NCI-H1436 treated with DMSO at 0.1 percent for 48 hours (cell line): Measurements from ENCODE around the gene APMAP.
"Not testable (repeated sequence)": the region's sequence is repeated elsewhere in the genome, so short reads cannot be mapped to it uniquely, and the experiment has no call there.

Source experiments
- DNase-seq: peaks from one replicate; lab custom pipeline; 2025; lab: John Stamatoyannopoulos, UW

APMAP gene

GRCh38 chr20:25006431-25007167, 14.0 kb upstream of the APMAP start:
- DNase-seq = no peak

- no peak for DNase-seq
These were observed 13.1 kb upstream of the APMAP start for GRCh38 chr20:25005661-25006060.

- no peak for DNase-seq
These were observed 12.7 kb upstream of the APMAP start for GRCh38 chr20:25005220-25005619.

- no peak for DNase-seq
These were observed 10.5 kb upstream of the APMAP start for GRCh38 chr20:25003002-25003401.

DNA sequence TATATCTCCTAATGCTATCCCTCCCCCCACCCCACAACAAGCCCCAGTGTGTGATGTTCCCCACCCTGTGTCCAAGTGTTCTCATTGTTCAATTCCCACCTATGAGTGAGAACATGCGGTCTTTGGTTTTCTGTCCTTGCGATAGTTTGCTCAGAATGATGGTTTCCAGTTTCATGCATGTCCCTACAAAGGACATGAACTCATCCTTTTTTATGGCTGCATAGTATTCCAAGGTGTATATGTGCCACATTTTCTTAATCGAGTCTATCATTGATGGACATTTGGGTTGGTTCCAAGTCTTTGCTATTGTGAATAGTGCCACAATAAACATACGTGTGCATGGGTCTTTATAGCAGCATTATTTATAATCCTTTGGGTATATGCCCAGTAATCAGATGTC, 8.8 kb upstream of the APMAP start:
- not testable (repeated sequence) for DNase-seq

DNA sequence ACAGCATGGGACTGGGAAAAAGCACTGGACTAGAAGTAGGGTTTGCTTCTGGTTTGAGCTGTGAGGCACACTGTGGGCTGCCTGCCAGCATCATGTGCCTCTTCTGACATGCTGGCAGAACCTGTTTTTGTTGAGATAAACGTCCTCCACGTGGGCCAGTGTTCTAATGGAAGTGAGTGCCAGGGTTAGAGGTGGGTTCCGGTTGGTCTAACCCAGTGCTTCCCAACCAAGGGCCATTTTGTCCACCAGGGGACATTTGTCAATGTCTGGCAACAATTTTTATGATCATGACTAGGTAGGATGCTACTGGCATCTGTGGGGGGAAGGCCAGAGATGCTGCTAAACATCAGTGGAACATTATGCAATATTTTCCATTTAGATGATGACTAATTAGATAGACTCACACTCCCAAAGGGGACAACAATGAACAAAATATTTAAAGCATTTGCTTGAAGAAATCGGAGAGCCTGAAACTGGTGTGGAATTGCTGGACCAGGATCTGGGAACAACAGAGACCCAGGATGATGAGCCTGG, 7.8 kb upstream of the APMAP start:
- no peak for DNase-seq

DNA sequence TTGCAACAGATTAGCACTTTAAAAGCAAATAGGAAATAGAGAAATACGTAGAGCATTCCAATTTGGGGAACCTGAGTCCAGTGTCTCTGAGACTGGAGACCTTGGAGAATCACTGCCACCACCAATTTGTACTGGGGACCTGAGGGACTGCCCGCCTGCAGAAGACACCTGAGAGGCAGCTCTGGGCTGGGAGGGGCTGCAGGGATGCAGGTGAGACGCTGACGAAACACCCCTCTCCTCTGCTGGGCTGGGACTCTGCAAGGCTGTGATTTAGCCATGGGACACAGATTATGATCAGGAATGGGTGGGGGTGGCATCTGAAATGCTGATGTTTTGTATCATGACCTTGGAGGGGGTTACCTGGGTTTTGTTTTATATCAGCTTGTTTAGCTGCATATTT, 7.0 kb upstream of the APMAP start:
- DNase-seq = no peak

DNA sequence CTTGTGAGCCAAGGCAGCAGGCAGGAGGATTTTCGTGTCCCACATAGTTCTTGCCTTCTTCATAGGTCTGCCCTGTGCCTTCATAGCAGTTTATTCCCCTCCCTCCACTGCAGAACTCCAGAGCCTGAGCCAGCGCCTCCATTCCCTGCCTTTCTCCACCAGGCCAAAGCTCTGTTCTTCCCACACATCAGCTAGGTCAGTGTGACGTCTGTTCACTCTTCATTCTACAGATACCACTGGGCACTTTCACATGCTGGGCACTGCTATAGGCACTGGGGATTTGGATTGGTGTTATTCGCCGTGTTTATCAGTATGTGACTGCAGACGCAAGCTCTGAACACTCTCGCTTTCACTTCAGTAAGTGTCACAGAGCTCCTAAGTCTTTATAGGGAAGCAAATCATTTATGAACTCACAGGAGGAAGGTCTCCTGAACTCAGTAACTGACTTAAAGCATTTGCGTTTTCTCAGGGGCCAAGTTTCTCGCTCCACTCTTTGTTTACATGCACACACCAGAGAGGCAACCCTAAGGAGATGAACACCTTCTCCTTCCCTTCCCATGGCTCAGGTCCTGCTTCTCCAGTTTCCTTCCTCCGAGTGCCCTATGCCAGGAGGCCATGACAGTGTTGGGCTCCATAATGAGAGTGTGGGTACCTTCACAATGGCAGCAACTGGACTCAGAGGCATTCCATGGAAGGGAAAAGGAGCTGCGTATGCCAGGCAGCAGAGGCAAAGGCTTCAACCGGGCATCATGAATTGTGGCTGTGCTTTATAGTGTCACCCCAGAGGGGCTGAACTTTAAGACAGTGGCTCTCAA, 6.3 kb upstream of the APMAP start:
- no peak for DNase-seq

- no peak for DNase-seq
These were observed 5.6 kb upstream of the APMAP start for GRCh38 chr20:24998121-24998520.

DNA sequence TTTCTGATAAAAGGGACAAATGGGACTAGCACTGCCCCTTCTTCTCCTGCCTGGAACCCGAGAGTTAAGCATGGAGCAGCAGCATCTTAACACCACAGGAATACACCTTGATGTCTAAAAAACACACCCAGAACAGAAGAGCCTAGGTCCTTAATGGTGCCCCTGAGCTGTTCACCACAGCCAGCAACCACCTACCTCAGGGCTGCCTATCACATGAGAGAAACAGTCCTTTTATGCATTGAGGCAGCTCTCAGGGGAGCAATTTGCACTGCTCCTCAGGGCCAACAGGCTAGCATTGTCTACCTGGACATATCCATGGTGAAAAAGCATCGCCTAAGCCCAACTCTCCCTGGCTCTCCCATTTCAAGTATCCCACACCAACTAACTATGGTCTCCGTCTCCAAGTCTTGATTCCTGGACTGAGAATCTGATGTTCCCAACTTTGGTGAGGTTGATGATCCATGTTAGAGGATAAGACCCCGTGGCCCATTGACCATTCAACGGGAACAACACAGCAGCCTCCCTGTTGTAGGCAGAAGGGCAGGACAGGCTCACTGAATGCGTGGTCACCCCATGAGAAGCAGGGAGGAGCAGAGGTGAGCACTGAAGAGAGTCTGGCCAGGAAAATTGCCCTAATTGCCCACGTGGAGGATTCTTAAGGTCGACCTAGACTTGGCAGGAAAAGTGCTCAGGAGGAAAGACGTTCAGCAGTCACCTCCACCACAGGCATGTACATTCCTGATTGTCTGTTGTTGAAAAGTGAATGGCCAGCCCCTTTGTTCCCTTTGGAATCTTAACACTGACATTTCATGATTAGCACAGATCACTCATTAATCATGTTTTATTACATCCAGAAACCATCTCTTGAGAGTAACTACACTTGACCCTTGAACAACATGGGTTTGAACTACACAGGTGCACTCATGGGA, 4.2 kb upstream of the APMAP start:
- DNase-seq = no peak

GRCh38 chr20:24995741-24996448, 3.3 kb upstream of the APMAP start:
- DNase-seq = no peak

DNA sequence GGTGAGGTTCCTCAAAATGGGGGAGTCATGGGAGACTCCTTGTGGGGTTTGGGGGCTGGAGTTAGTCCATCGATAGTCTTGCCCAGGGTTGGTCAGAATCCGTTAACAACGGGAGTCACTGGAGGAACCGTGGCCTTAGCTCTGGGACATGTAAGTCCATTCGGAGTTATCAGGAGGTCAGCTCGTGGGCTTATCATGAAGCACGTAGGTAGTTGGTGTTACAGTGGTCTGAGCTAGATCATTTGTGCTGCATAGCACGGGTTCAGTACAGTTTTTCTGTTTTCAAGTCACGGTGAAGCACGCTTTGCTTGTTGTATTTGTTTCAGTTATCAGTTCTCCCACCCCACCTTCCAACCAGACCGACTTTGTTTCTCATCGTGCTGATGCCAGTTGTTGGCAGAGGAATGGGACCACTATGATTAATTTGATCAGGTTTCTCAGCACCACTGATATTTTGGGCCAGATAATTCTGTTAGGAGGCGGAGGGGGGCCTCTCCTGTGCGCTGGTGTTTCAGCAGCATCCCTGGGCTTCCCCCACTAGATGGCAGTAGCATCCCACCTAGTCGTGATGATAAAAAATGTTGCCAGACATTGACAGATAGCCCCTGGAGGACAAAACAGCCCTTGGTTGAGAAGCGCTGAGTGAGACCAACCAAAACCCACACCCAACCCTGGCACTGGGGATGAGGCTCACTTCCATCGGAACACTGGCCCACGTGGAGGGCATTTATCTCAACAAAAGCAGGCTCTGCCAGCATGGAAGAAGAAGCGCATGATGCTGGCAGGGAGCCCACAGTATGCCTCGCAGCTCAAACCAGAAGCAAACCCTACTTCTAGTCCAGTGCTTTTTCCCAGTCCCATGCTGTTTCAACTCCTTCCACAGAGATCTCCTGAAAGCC, 2.2 kb upstream of the APMAP start:
- DNase-seq = peak; percentile 4

DNA sequence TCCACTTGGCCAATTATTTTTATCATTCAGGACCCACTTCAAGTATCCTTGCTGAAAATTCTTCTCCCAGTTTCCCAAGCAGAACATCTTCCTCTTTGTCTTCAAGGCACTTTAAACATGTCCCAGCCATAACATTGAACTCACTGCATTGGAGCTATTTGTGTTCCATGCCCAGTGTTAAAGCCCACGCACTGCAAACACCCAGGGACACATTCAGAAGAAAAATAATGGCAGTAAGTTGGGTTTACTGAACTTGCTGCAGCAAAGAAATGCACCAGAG, 1.6 kb upstream of the APMAP start:
- DNase-seq = no peak

DNA sequence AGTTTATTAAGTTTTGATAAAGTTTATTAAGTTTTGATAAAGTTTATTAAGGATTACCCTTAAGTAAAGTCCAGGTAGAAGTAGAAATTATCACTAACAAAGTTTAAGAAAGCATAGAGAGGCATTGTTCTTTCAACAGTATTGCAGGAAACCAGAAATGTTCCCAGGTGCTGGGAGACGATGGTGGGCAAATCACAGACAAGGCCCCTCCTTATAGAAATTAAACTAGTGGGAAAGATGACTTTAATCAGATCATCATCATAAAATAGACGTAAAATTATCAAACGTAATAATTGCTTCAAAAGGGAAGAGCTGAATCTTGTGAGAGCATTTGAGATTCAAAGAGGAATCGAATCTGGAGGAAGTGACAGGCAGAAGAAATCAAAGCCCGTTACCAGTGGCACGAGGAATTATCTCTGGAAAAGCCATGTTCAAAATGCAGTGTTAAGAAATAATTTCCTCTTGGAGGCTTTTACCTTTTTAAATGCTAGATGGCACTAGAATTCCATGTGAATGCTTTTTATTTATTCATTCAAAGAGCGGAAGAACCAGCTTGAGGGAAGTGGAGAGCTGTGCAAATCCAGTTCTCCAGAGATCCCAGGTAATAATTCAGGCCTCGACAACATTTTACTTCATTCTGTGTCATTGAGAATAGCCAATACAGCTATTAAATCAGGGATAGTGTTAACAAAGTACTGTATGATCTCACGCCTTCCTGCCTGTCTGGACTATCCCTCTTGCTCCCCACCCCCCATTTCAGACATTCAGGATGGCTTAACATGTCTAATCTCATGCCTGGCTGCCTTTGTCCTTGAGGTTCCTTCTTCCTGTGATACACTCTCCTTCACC, 1.0 kb upstream of the APMAP start:
- DNase-seq = no peak

- DNase-seq = no peak
These were observed 559 bp downstream of the APMAP start for GRCh38 chr20:24991897-24992486.

GRCh38 chr20:24990810-24991252, 1.7 kb downstream of the APMAP start:
- DNase-seq = no peak

DNA sequence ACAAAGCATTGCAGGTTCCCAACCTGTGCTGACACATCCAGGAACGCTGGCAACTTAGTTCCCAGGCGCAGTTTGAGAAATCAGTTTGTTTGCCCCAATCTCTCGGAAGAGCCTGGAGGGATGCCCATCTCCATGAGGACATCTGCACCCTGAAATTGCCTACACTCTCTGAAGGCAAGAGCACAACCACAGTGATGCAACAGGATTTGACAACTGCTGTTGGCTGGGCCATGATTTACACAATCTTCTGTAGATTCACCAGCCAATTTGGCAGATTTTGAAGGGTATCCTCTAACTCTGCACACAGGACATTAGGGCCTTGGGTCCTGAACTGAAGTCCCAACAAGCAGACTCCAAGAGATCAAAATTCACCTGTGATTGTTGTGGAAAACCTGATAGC, 3.4 kb downstream of the APMAP start:
- DNase-seq = no peak

GRCh38 chr20:24987873-24988835, 4.4 kb downstream of the APMAP start:
- no peak for DNase-seq
